ENCODE data around the gene KXD1. TPM values are rescaled to one million over a fixed set of nuclear protein-coding genes. Genes with fewer than 3 reads are reported as not detected.
"Not testable (repeated sequence)": the region's sequence is repeated elsewhere in the genome, so short reads cannot be mapped to it uniquely, and the experiment has no call there.

KXD1 gene
- total and polyA plus RNA-seq, 4 donors = 28.0 to 76.0 (median 60.7) TPM

- Histone ChIP-seq H3K27me3 (ENCODE audit: control insufficient read depth, insufficient read depth, low read length) (no peaks in the 10 kb centered on the region), H3K4me3 (ENCODE audit: low read depth, low read length) (peak overlapping the region; percentile 75), H3K9me3 (ENCODE audit: control insufficient read depth, insufficient read depth, low read length) (no peaks in the 10 kb centered on the region), H3K4me1 (ENCODE audit: control insufficient read depth, insufficient read depth, low read length) (peaks cover 55% of the 10 kb centered on the region), H3K36me3 (ENCODE audit: control insufficient read depth, insufficient read depth, low read length) (peaks cover 18% of the 10 kb centered on the region), H3K27ac (ENCODE audit: low read depth, low read length) (peak overlapping the region; percentile 88)
- WGBS (ENCODE audit: insufficient coverage) = 2% methylated on average over 48 of the region's 52 CpGs
- DNase-seq (ENCODE audit: low read depth in 4 of 6, low spot score in 6 of 6) = peak in 3 of 6 donors; percentile 60 to 96 (median 94)
Measured at GRCh38 chr19:18589380-18590272, 32.0 kb downstream of the KXD1 start.

GRCh38 chr19:18590273-18591272 lies 32.9 kb downstream of the KXD1 start:
- Histone ChIP-seq H3K4me1 (ENCODE audit: control insufficient read depth, insufficient read depth, low read length) (peaks cover 65% of the 10 kb centered on the region), H3K4me3 (ENCODE audit: low read depth, low read length) (peak overlapping the region; percentile 75), H3K36me3 (ENCODE audit: control insufficient read depth, insufficient read depth, low read length) (peaks cover 18% of the 10 kb centered on the region), H3K27ac (ENCODE audit: low read depth, low read length) (peak overlapping the region; percentile 88), H3K9me3 (ENCODE audit: control insufficient read depth, insufficient read depth, low read length) (no peaks in the 10 kb centered on the region), H3K27me3 (ENCODE audit: control insufficient read depth, insufficient read depth, low read length) (peaks cover 2% of the 10 kb centered on the region)
- WGBS (ENCODE audit: insufficient coverage) = 27% methylated on average over 35 of the region's 40 CpGs
- DNase-seq (ENCODE audit: low read depth in 4 of 6, low spot score in 6 of 6) = peak in 5 of 6 donors; percentile 84 to 99 (median 91)

- Histone ChIP-seq H3K36me3 (ENCODE audit: control insufficient read depth, insufficient read depth, low read length) (peaks cover 18% of the 10 kb centered on the region), H3K9me3 (ENCODE audit: control insufficient read depth, insufficient read depth, low read length) (no peaks in the 10 kb centered on the region), H3K27me3 (ENCODE audit: control insufficient read depth, insufficient read depth, low read length) (peaks cover 7% of the 10 kb centered on the region), H3K4me1 (ENCODE audit: control insufficient read depth, insufficient read depth, low read length) (peaks cover 66% of the 10 kb centered on the region), H3K27ac (ENCODE audit: low read depth, low read length) (no peak overlapping the region), H3K4me3 (ENCODE audit: low read depth, low read length) (no peak overlapping the region)
- no peak for DNase-seq (ENCODE audit: low read depth in 4 of 6, low spot score in 6 of 6)
- 69% methylated on average over 11 of the region's 22 CpGs for WGBS (ENCODE audit: insufficient coverage)
Measured at GRCh38 chr19:18591735-18592385, 34.2 kb downstream of the KXD1 start.

GRCh38 chr19:18592732-18593131 lies 35.1 kb downstream of the KXD1 start:
- not testable (repeated sequence) for DNase-seq (ENCODE audit: low read depth in 4 of 6, low spot score in 6 of 6); H3K4me3 ChIP-seq (ENCODE audit: low read depth, low read length); H3K9me3 ChIP-seq (ENCODE audit: control insufficient read depth, insufficient read depth, low read length); H3K27ac ChIP-seq (ENCODE audit: low read depth, low read length)
- Histone ChIP-seq H3K4me1 (ENCODE audit: control insufficient read depth, insufficient read depth, low read length) (peaks cover 65% of the 10 kb centered on the region), H3K36me3 (ENCODE audit: control insufficient read depth, insufficient read depth, low read length) (peaks cover 18% of the 10 kb centered on the region), H3K27me3 (ENCODE audit: control insufficient read depth, insufficient read depth, low read length) (peaks cover 13% of the 10 kb centered on the region)
- WGBS (ENCODE audit: insufficient coverage) = 71% methylated on average over 3 of the region's 5 CpGs

GRCh38 chr19:18593367-18594095 lies 35.9 kb downstream of the KXD1 start:
- peaks cover 61% of the 10 kb centered on the region for H3K4me1 ChIP-seq (ENCODE audit: control insufficient read depth, insufficient read depth, low read length)
- H3K27me3 ChIP-seq (ENCODE audit: control insufficient read depth, insufficient read depth, low read length) = peaks cover 20% of the 10 kb centered on the region
- no peak overlapping the region for H3K27ac ChIP-seq (ENCODE audit: low read depth, low read length)
- no peak overlapping the region for H3K4me3 ChIP-seq (ENCODE audit: low read depth, low read length)
- WGBS (ENCODE audit: insufficient coverage) = 50% methylated on average over 16 of the region's 25 CpGs
- peak in 2 of 6 donors; percentile 41 to 60 for DNase-seq (ENCODE audit: low read depth in 4 of 6, low spot score in 6 of 6)
- peaks cover 18% of the 10 kb centered on the region for H3K36me3 ChIP-seq (ENCODE audit: control insufficient read depth, insufficient read depth, low read length)
- H3K9me3 ChIP-seq (ENCODE audit: control insufficient read depth, insufficient read depth, low read length) = no peaks in the 10 kb centered on the region

- H3K4me3 ChIP-seq (ENCODE audit: low read depth, low read length) = peak overlapping the region; percentile 45
- H3K4me1 ChIP-seq (ENCODE audit: control insufficient read depth, insufficient read depth, low read length) = peaks cover 56% of the 10 kb centered on the region
- no peak overlapping the region for H3K27ac ChIP-seq (ENCODE audit: low read depth, low read length)
Measured at GRCh38 chr19:18594096-18594823, 36.6 kb downstream of the KXD1 start.

GRCh38 chr19:18594824-18595373 lies 37.2 kb downstream of the KXD1 start:
- no peak for DNase-seq (ENCODE audit: low read depth in 4 of 6, low spot score in 6 of 6)
- Histone ChIP-seq H3K27me3 (ENCODE audit: control insufficient read depth, insufficient read depth, low read length) (peaks cover 29% of the 10 kb centered on the region), H3K27ac (ENCODE audit: low read depth, low read length) (no peak overlapping the region), H3K36me3 (ENCODE audit: control insufficient read depth, insufficient read depth, low read length) (peaks cover 18% of the 10 kb centered on the region), H3K4me1 (ENCODE audit: control insufficient read depth, insufficient read depth, low read length) (peaks cover 50% of the 10 kb centered on the region), H3K9me3 (ENCODE audit: control insufficient read depth, insufficient read depth, low read length) (no peaks in the 10 kb centered on the region), H3K4me3 (ENCODE audit: low read depth, low read length) (peak overlapping the region; percentile 45)
- WGBS (ENCODE audit: insufficient coverage) = 6% methylated on average over 26 of the region's 26 CpGs

More at GRCh38 chr19:18594096-18594823, 36.6 kb downstream of the KXD1 start:
- Histone ChIP-seq H3K27me3 (ENCODE audit: control insufficient read depth, insufficient read depth, low read length) (peaks cover 24% of the 10 kb centered on the region), H3K9me3 (ENCODE audit: control insufficient read depth, insufficient read depth, low read length) (no peaks in the 10 kb centered on the region), H3K36me3 (ENCODE audit: control insufficient read depth, insufficient read depth, low read length) (peaks cover 18% of the 10 kb centered on the region)
- DNase-seq (ENCODE audit: low read depth in 4 of 6, low spot score in 6 of 6) = peak in 4 of 6 donors; percentile 65 to 91 (median 79)
- WGBS (ENCODE audit: insufficient coverage) = 0% methylated on average over 45 of the region's 54 CpGs

- peaks cover 44% of the 10 kb centered on the region for H3K4me1 ChIP-seq (ENCODE audit: control insufficient read depth, insufficient read depth, low read length)
- H3K36me3 ChIP-seq (ENCODE audit: control insufficient read depth, insufficient read depth, low read length) = peaks cover 18% of the 10 kb centered on the region
- WGBS (ENCODE audit: insufficient coverage) = 45% methylated on average over 4 of the region's 6 CpGs
- DNase-seq (ENCODE audit: low read depth in 4 of 6, low spot score in 6 of 6) = no peak
- H3K4me3 ChIP-seq (ENCODE audit: low read depth, low read length) = no peak overlapping the region
- no peak overlapping the region for H3K27ac ChIP-seq (ENCODE audit: low read depth, low read length)
- H3K27me3 ChIP-seq (ENCODE audit: control insufficient read depth, insufficient read depth, low read length) = peaks cover 30% of the 10 kb centered on the region
- no peaks in the 10 kb centered on the region for H3K9me3 ChIP-seq (ENCODE audit: control insufficient read depth, insufficient read depth, low read length)
Measured at GRCh38 chr19:18595475-18595874, 37.8 kb downstream of the KXD1 start.
